K562 (cell line): ENCODE results near the gene PACS1. TPM values are rescaled to one million over a fixed set of nuclear protein-coding genes. Genes with fewer than 3 reads are reported as not detected.

Source experiments
- ATAC-seq: fragments of 200-7000 bp; cut with Tn5 transposase; 3 replicates; pipeline ENCODE4 v1.9.1; 2020; ENCODE audit warnings: moderate library complexity
- BruUV-seq: library from RNA; stranded (reverse); fragments of 400-500 nt; replicated peaks from 2 replicates; lab custom pipeline; 2021; lab: Mats Ljungman, UMichigan
- CTCF ChIA-PET: fragments of 300-600 bp; formaldehyde crosslinking; extraction: SDS; loops from one replicate; lab custom pipeline; 2021; ENCODE audit warnings: low intra/inter-chr PET ratio; lab: Yijun Ruan, JAX
- POLR2A ChIA-PET: fragments of 300-600, 350-650 bp; sonication (Branson Sonifier 250); formaldehyde crosslinking; extraction: SDS; loops from one replicate; lab custom pipeline; 2021; ENCODE audit warnings: antibody characterized with exemption, inconsistent platforms; lab: Yijun Ruan, JAX
- DNase-seq, 4 experiments: peaks; one replicate each; pipeline versions ENCODE4 v3.0.0 to v3.0.0-alpha.2; 2011 to 2018; ENCODE audit warnings: low spot score in 3 of 4, mixed read lengths in 3 of 4; ENCODE audit errors: extremely low read depth in 1 of 4
- FAIRE-seq: peaks from 2 replicates; lab custom pipeline; 2011; peaks lifted over from hg19 to GRCh38; lab: Jason Lieb, UNC
- H2AFZ ChIP-seq: 2 replicates; pipeline ENCODE4 v1.6.0; 2011; ENCODE audit warnings: low read depth, low read length, control low read depth, inconsistent platforms
- H3K27ac ChIP-seq: fragments of 200-600 bp; 3 replicates; pipeline ENCODE4 v1.8.0; 2011; ENCODE audit warnings: low read depth, mild to moderate bottlenecking, control low read depth, inconsistent platforms, low read length, moderate library complexity, mixed read lengths; ENCODE audit errors: extremely low read depth
- H3K27me3 ChIP-seq, 2 experiments: fragments of 300-600 bp in 1 of 2; 2 replicates in 1 of 2; 3 replicates in 1 of 2; pipeline versions ENCODE4 v1.6.0 to v1.8.0; 2011; ENCODE audit warnings: inconsistent platforms in 2 of 2, low read length in 2 of 2, mild to moderate bottlenecking in 1 of 2, mixed read lengths in 1 of 2, moderate library complexity in 1 of 2; ENCODE audit not compliant: control insufficient read depth in 2 of 2, insufficient read depth in 2 of 2
- H3K36me3 ChIP-seq: fragments of 300-600 bp; 3 replicates; pipeline ENCODE4 v1.8.0; 2011; ENCODE audit warnings: mild to moderate bottlenecking, low read length, inconsistent platforms; ENCODE audit not compliant: control insufficient read depth, insufficient read depth
- H3K4me1 ChIP-seq, 2 experiments: fragments of 200-600 bp in 1 of 2; replicated peaks in 1 of 2; 2 replicates in 1 of 2; 3 replicates in 1 of 2; pipeline versions ENCODE4 v1.5.1 to v1.8.0; 2011; ENCODE audit warnings: inconsistent platforms in 2 of 2, low read length in 2 of 2, mild to moderate bottlenecking in 1 of 2, mixed read lengths in 1 of 2, moderate library complexity in 1 of 2; ENCODE audit not compliant: control insufficient read depth in 2 of 2, insufficient read depth in 2 of 2
- H3K4me2 ChIP-seq: 2 replicates; pipeline ENCODE4 v1.6.1; 2011; ENCODE audit warnings: low read length, control low read depth, inconsistent platforms, mixed read lengths; ENCODE audit not compliant: insufficient read depth
- H3K4me3 ChIP-seq: fragments of 200-600 bp; sonication (generic), shearing (Covaris generic); 2 replicates; pipeline ENCODE4 v1.5.1; 2016; ENCODE audit warnings: control low read depth, inconsistent platforms
- H3K79me2 ChIP-seq: fragments of 200-600 bp; 3 replicates; pipeline ENCODE4 v1.8.0; 2011; ENCODE audit warnings: low read length, inconsistent platforms; ENCODE audit not compliant: control insufficient read depth, insufficient read depth
- H3K9ac ChIP-seq, 2 experiments: 2 replicates each; pipeline versions ENCODE4 v1.6.0 to v1.6.1; 2011; ENCODE audit warnings: low read depth in 2 of 2, low read length in 2 of 2, control low read depth in 1 of 2, inconsistent platforms in 1 of 2, mild to moderate bottlenecking in 1 of 2, mixed read lengths in 1 of 2; ENCODE audit not compliant: insufficient read depth in 1 of 2
- H3K9me1 ChIP-seq: one replicate; pipeline ENCODE4 v1.6.0; 2011; ENCODE audit warnings: inconsistent platforms, mild to moderate bottlenecking, low read length, moderate library complexity; ENCODE audit not compliant: control insufficient read depth, insufficient read depth
- H3K9me3 ChIP-seq: replicated peaks from 2 replicates; pipeline ENCODE4 v1.5.1; 2011; ENCODE audit warnings: low read depth, low read length, inconsistent platforms; ENCODE audit not compliant: control insufficient read depth, insufficient read depth
- H4K20me1 ChIP-seq: replicated peaks from 2 replicates; pipeline ENCODE4 v1.6.1; 2011; ENCODE audit warnings: low read length, inconsistent platforms, mixed read lengths; ENCODE audit not compliant: control insufficient read depth, insufficient read depth
- DEAF1 ChIP-seq: fragments of 450-650 bp; formaldehyde crosslinking; IDR thresholded peaks from 2 replicates; pipeline ENCODE4 v1.4.0; 2020; ENCODE audit warnings: mild to moderate bottlenecking, moderate library complexity
- HDAC2 ChIP-seq: fragments of 450-650 bp; IDR thresholded peaks from 2 replicates; pipeline ENCODE4 v1.6.1; 2016; ENCODE audit warnings: mild to moderate bottlenecking
- ZNF668 ChIP-seq: fragments of 250-450 bp; sonication (Bioruptor Pico); IDR thresholded peaks from 2 replicates; pipeline ENCODE4 v1.8.0; 2022; ENCODE audit warnings: mild to moderate bottlenecking, inconsistent platforms
- ZNF696 ChIP-seq: fragments of 250-450 bp; sonication (Bioruptor Pico); conservative IDR thresholded peaks from 2 replicates; pipeline ENCODE4 v1.4.0; 2020; ENCODE audit warnings: mild to moderate bottlenecking, moderate library complexity
- WGBS: fragments of 100-300 bp; shearing (Covaris generic); methylation state at CpG from one replicate; pipeline ENCODE4 v1.1.6; 2016; ENCODE audit warnings: low coverage, mixed read lengths; ENCODE audit not compliant: insufficient coverage; ENCODE audit errors: missing lambda C conversion rate; 5-methylcytosine and 5-hydroxymethylcytosine counted together
- in situ Hi-C: fragments of 300-500 bp; cut with MboI; formaldehyde crosslinking; loops from 4 replicates; pipeline ENCODE4 v1.15.0; 2018; ENCODE audit warnings: inconsistent platforms, mixed read lengths
- intact Hi-C: fragments of 100-400 bp; cut with micrococcal nuclease; formaldehyde crosslinking; loops from 2 replicates; pipeline ENCODE4 v1.14.2; 2022
- polyA plus RNA-seq, 8 experiments: library from polyadenylated mRNA; depleted of rRNA in 4 of 8; stranded (reverse) in 5 of 8; unstranded in 3 of 8; fragments of >200 nt; fragmentation: Nextera tagmentation in 2 of 8; fragmentation: Illumina TruSeq in 1 of 8; extraction: Ambion mirVana in 2 of 8; extraction: Trizol in 1 of 8; gene quantifications; 2 replicates each; pipeline versions ENCODE4 v1.2.1 to v1.2.3, GENCODE V29; 2011 to 2014; ENCODE audit warnings: inconsistent platforms in 1 of 8, missing spikeins in 1 of 8
- total RNA-seq, 7 experiments: library from RNA; depleted of rRNA in 6 of 7; stranded (reverse); fragments of >200 nt in 6 of 7; fragmentation: Illumina TruSeq in 2 of 7; extraction: Trizol in 2 of 7; gene quantifications; 2 replicates each; pipeline versions ENCODE4 v1.2.1 to v1.2.3, GENCODE V29; 2011 to 2021; ENCODE audit warnings: low replicate concordance in 1 of 7
- TF ChIP-seq, protein P1 (sequence below), 3 experiments: IDR thresholded peaks in 2 of 3; conservative IDR thresholded peaks in 1 of 3; 2 replicates each; pipeline ENCODE4 v1.5.1; 2011 to 2012; ENCODE audit warnings: low read length in 3 of 3, mild to moderate bottlenecking in 3 of 3, control low read depth in 2 of 3, improper control_type of control experiment in 1 of 3, inconsistent platforms in 1 of 3, low read depth in 1 of 3, mixed read lengths in 1 of 3, moderate library complexity in 1 of 3; ENCODE audit not compliant: insufficient read depth in 2 of 3
- TF ChIP-seq, protein P2 (sequence below): sonication (generic); formaldehyde crosslinking; IDR thresholded peaks from 2 replicates; pipeline ENCODE4 v1.8.0; 2022; ENCODE audit warnings: mild to moderate bottlenecking, missing genetic modification reagents
- TF ChIP-seq, protein P3 (sequence below): fragments of 200-400 bp; formaldehyde crosslinking; IDR thresholded peaks from 2 replicates; pipeline ENCODE4 v1.6.1; 2017; ENCODE audit warnings: mild to moderate bottlenecking, low read depth, low read length, moderate library complexity
- TF ChIP-seq, protein P4 (sequence below): sonication (generic); formaldehyde crosslinking; IDR thresholded peaks from 2 replicates; pipeline ENCODE4 v1.8.1; 2023; ENCODE audit warnings: mild to moderate bottlenecking, missing genetic modification reagents

PACS1 gene
- total and polyA plus RNA-seq, 9 of the 15 experiments (the other 6 are each of a cell fraction or from before 2014, with no cell fraction given) = 0.34 to 28.1 (median 8.5) TPM

- WGBS = 76% methylated on average over 9 of the region's 9 CpGs
- no peaks in the 10 kb centered on the region for H3K27me3 ChIP-seq
- H3K9ac ChIP-seq = no peak overlapping the region
- in situ Hi-C loops (no loop called here), intact Hi-C loops (no loop called here)
- H3K4me2 ChIP-seq = no peak overlapping the region
- FAIRE-seq (no peak), DNase-seq (no peak), ATAC-seq (no peak)
- no peak overlapping the region for H3K4me3 ChIP-seq
- peaks cover 24% of the 10 kb centered on the region; the same call in 1 of the 3 replicates for H3K36me3 ChIP-seq
- H3K9me1 ChIP-seq = no peaks in the 10 kb centered on the region
- H3K79me2 ChIP-seq = no peaks in the 10 kb centered on the region
- peaks cover 5% of the 10 kb centered on the region; the same call in 1 of the 2 replicates for H4K20me1 ChIP-seq
- H2AFZ ChIP-seq = no peak overlapping the region
- TF ChIP-seq, protein P1, sequence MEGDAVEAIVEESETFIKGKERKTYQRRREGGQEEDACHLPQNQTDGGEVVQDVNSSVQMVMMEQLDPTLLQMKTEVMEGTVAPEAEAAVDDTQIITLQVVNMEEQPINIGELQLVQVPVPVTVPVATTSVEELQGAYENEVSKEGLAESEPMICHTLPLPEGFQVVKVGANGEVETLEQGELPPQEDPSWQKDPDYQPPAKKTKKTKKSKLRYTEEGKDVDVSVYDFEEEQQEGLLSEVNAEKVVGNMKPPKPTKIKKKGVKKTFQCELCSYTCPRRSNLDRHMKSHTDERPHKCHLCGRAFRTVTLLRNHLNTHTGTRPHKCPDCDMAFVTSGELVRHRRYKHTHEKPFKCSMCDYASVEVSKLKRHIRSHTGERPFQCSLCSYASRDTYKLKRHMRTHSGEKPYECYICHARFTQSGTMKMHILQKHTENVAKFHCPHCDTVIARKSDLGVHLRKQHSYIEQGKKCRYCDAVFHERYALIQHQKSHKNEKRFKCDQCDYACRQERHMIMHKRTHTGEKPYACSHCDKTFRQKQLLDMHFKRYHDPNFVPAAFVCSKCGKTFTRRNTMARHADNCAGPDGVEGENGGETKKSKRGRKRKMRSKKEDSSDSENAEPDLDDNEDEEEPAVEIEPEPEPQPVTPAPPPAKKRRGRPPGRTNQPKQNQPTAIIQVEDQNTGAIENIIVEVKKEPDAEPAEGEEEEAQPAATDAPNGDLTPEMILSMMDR (IDR thresholded peaks at IDR 0.05 in 2 of 3, conservative IDR thresholded peaks at IDR 0.05 in 1 of 3; ENCODE audit: insufficient read depth in 2 of 3, low read depth in 1 of 3, low read length in 3 of 3) = no peak
- TF ChIP-seq, protein P2, sequence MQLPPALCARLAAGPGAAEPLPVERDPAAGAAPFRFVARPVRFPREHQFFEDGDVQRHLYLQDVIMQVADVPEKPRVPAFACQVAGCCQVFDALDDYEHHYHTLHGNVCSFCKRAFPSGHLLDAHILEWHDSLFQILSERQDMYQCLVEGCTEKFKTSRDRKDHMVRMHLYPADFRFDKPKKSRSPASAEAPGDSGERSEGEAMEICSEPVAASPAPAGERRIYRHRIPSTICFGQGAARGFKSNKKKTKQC (CRISPR knock-in tag) = no peak
- TF ChIP-seq, protein P3, sequence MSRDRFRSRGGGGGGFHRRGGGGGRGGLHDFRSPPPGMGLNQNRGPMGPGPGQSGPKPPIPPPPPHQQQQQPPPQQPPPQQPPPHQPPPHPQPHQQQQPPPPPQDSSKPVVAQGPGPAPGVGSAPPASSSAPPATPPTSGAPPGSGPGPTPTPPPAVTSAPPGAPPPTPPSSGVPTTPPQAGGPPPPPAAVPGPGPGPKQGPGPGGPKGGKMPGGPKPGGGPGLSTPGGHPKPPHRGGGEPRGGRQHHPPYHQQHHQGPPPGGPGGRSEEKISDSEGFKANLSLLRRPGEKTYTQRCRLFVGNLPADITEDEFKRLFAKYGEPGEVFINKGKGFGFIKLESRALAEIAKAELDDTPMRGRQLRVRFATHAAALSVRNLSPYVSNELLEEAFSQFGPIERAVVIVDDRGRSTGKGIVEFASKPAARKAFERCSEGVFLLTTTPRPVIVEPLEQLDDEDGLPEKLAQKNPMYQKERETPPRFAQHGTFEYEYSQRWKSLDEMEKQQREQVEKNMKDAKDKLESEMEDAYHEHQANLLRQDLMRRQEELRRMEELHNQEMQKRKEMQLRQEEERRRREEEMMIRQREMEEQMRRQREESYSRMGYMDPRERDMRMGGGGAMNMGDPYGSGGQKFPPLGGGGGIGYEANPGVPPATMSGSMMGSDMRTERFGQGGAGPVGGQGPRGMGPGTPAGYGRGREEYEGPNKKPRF = no peak
- TF ChIP-seq DEAF1 (CRISPR knock-in tag) (no peak), ZNF696 (CRISPR knock-in tag) (no peak), ZNF668 (CRISPR knock-in tag) (no peak), HDAC2 (no peak)
- TF ChIP-seq, protein P4, sequence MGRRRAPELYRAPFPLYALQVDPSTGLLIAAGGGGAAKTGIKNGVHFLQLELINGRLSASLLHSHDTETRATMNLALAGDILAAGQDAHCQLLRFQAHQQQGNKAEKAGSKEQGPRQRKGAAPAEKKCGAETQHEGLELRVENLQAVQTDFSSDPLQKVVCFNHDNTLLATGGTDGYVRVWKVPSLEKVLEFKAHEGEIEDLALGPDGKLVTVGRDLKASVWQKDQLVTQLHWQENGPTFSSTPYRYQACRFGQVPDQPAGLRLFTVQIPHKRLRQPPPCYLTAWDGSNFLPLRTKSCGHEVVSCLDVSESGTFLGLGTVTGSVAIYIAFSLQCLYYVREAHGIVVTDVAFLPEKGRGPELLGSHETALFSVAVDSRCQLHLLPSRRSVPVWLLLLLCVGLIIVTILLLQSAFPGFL (CRISPR knock-in tag) = no peak
- ChIA-PET POLR2A (interaction anchor here (0.5 to 1.7 kb wide), 4 partner anchors 11 to 436 kb away, joined by 3 to 5 read pairs (median 3); no protein-coding TSS in a partner anchor), CTCF (no interaction called here)
- peaks cover 0 to 6% of the 10 kb centered on the region in 2 experiments; a peak in 1 of 5 replicates for H3K4me1 ChIP-seq
- H3K27ac ChIP-seq = no peak overlapping the region
- H3K9me3 ChIP-seq = no peaks in the 10 kb centered on the region
- BruUV-seq = no TSS peak
Observed at GRCh38 chr11:66240781-66241136, 170.7 kb downstream of the PACS1 start.
